T47D (cell line): ENCODE measurements around the gene ARHGEF16.
A peak's percentile ranks its signal among the peaks of the same experiment; 100 is the strongest.

Experiments used
- DNase-seq, 2 experiments: peaks; one replicate each; pipeline versions ENCODE4 v3.0.0 to v3.0.0-alpha.2; 2011 to 2012; ENCODE audit warnings: low read depth in 1 of 2, low spot score in 1 of 2
- JUND ChIP-seq: IDR thresholded peaks from 2 replicates; pipeline ENCODE4 v1.6.1; 2012; ENCODE audit warnings: low read depth
- in situ Hi-C: cut with HindIII; loops from 2 replicates; pipeline ENCODE4 v1.10.0; 2016; ENCODE audit warnings: low sequenced_read_pairs, low pct_unique_long_range_greater_than_20kb

The ARHGEF16 gene

DNA sequence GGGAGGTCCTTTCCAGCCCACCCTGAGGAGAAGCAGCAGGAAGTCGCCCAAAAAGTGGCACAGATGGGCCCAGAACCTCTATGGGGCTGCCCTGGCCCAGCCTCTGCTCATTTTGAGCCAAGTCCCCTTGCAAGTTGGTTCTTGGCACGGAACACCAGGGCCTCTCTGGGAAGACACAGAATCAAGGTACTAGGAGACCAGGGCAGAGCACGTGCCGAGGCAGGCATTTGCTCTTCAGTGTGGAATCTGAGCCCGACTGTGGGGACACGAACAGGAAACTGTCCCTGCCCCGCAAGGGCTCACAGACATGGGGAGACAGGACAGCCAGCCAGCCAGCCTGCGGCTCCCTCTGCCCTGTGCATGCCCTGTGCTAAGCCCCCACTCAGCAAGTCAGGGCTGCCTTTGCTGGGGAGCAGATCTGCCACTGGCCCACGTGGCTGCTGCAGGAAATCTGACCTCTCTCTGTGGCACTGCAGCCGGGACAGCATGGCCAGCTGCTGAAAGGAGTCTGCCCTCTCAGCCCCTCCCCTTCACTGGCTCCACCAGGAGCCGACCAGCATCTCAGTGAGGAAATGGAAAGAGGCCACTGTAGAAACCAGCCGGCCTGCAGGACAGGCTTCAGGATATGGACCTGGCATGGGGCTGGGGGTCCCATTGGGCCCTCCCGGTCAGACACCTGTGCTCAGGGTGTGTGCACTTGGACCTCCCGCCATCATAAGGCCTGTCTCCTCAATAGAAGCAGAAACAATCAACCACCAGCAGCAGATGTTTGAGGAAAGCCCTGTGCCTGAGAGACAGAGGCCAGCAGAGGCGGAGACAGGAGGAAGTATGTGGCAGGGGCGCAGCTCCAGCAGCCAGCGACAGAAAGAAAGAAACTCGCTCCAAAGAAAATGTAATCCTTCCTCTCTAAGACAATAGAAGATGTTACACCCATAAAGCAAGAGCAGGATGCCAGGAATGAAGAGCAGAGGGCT, 3.7 kb downstream of the ARHGEF16 start:
- DNase-seq, result no peak
- no peak for TF ChIP-seq JUND
- in situ Hi-C loops, result no loop called here

GRCh38 chr1:3459051-3459908, 4.8 kb downstream of the ARHGEF16 start:
- TF ChIP-seq JUND, result no peak
- DNase-seq, result no peak
- in situ Hi-C loops, result no loop called here

GRCh38 chr1:3459940-3460671, 5.6 kb downstream of the ARHGEF16 start:
- no peak for TF ChIP-seq JUND
- peak; percentile 37 to 39 for DNase-seq
- in situ Hi-C loops, result no loop called here

DNA sequence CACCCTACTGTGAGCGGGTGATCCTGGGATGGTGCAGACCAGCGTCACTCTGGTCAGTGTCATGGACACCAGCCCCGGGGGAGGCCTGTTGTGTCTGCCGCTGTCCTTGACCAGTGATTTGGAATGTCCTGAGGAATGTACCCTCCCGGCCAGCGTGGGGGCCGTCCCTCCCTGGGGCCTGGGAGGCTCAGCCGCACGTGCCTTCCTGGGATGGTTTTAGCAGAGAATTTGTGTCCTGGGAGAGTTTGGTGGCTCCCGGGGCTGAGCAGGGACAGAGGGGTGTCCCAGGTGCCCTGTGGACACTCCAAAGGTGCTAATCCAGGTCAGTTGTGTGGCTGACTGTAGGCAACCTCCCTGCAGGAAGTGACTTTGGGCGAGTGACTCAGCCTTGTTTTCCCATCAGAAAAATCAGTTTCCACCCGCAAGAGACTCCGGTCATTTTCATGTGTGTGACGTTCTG, 6.2 kb downstream of the ARHGEF16 start:
- no peak for DNase-seq
- no peak for TF ChIP-seq JUND
- in situ Hi-C loops, result no loop called here

DNA sequence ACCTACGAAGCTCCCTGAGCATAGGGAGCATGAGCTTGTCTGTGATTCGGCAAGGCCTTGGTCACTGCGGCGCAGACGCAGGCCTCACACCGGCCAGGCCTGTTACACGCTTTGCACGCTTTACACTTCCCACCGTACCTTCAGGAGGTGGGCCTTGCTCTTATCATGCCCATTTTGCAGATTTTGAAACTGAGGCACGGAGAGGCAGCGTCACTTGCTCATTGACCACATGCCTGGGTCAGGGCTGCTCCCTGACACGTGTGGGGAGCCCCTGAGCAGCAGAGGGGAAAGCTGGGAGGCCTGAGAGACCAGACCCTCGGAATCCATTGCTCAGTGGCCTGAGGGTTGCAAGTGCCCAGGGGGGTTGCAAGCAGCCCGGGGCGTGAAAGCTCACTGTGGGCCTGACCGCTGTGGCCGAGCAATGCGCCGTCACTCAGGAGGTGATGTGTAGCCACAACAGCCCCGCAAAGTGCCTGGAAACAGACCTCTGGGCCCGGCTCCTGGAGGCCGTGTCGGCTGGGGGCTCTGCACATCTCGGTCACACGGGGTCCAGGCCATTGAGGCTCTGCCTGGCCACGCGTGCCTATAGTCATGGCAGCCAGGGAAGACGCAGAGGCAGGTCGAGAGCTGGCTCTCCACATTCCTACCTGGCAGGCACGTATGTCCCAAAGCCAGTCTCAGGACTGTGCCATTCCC, 6.9 kb downstream of the ARHGEF16 start:
- no peak for DNase-seq
- TF ChIP-seq JUND, result no peak
- in situ Hi-C loops, result no loop called here

GRCh38 chr1:3461934-3462275, 7.4 kb downstream of the ARHGEF16 start:
- in situ Hi-C loops, result no loop called here
- DNase-seq, result no peak
- TF ChIP-seq JUND, result no peak

DNA sequence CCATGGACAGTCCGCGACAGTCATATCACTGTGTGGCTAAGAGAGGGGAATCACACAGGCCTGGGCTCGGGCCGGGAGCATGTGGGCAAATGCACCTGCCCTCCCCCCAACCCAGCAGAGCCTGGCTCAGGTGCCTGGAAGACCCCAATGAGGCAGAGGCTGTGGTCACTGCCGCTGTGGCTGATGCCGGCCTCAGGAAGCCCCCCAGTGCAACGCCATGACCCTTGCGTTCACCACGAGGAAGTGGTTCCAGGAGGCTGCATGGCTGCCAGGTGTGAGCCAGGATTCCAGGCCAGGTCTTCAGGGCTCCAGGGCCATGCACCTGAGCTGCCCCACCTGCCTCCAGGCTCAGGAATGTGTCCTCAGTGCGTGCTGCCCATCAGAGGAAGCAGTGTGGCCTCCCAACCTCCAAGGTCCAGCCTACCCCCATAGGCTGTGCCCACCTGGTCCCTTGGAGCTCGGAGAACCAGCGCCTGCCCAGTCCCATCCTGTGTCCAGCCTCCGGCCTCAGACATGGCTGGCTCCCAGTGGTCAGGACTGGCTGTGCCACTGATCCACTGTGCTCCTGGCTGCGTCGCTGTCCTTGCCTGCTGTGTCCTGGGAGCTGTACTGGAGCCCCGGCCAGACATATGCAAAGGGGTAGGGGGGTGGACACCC, 8.0 kb downstream of the ARHGEF16 start:
- in situ Hi-C loops, result no loop called here
- no peak for DNase-seq
- TF ChIP-seq JUND, result no peak

GRCh38 chr1:3463013-3463385, 8.5 kb downstream of the ARHGEF16 start:
- in situ Hi-C loops, result no loop called here
- no peak for TF ChIP-seq JUND
- DNase-seq, result no peak

DNA sequence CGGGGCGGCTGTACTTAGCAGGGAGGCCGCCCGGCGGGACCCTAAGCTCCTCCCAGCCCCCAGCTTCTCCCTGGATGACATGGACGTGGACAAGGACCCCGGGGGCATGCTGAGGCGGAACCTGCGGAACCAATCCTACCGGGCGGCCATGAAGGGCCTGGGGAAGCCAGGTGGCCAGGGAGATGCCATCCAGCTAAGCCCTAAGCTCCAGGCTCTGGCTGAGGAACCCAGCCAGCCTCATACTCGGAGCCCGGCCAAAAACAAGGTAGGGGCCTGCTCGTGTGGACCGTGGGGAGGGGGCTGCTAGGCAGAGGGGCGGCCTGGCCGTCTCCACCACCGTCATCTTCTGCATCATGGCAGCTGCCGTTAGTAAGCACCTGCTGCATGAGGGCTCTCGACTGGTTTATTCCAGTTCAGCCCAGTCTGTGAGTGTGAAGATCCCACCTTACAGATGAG, 9.0 kb downstream of the ARHGEF16 start:
- in situ Hi-C loops, result no loop called here
- DNase-seq, result no peak
- no peak for TF ChIP-seq JUND

GRCh38 chr1:3463891-3464648, 9.6 kb downstream of the ARHGEF16 start:
- DNase-seq, result no peak
- in situ Hi-C loops, result no loop called here
- TF ChIP-seq JUND, result no peak

GRCh38 chr1:3464649-3465025, 10.2 kb downstream of the ARHGEF16 start:
- TF ChIP-seq JUND, result no peak
- in situ Hi-C loops, result no loop called here
- DNase-seq, result no peak
